Measurements from ENCODE around the gene TMEM182. TPM values are rescaled to one million over a fixed set of nuclear protein-coding genes. Genes with fewer than 3 reads are reported as not detected.

TMEM182 gene
- total RNA-seq, 1 donor from 2014 or later = 4.2 TPM

GRCh38 chr2:102755284-102755683 is 6.5 kb upstream of the TMEM182 start:
- no peaks in the 10 kb centered on the region for H4K20me1 ChIP-seq (ENCODE audit: low read depth)
- no peak overlapping the region for H3K9ac ChIP-seq
- TF ChIP-seq EZH2 (IDR thresholded peaks at IDR 0.05) (no peak), CTCF (IDR thresholded peaks at IDR 0.05) (no peak), EZH2phosphoT487 (IDR thresholded peaks at IDR 0.05) (no peak)
- Mint-ChIP-seq H3K9me3 (no peaks in the 10 kb centered on the region), H3K4me1 (no peaks in the 10 kb centered on the region), H3K27ac (no peak overlapping the region), H3K36me3 (peaks cover 3% of the 10 kb centered on the region), H3K4me3 (no peak overlapping the region), H3K27me3 (ENCODE audit: insufficient read depth, low read depth) (no peaks in the 10 kb centered on the region)
- no peak overlapping the region for H3K4me2 ChIP-seq
- no peaks in the 10 kb centered on the region for H3F3A ChIP-seq (ENCODE audit: low read depth)
- H3K27me3 ChIP-seq = no peaks in the 10 kb centered on the region
- H3K9me3 ChIP-seq (ENCODE audit: low read depth) = no peaks in the 10 kb centered on the region
- H3K79me2 ChIP-seq (ENCODE audit: low read depth) = no peaks in the 10 kb centered on the region
- H3K4me3 ChIP-seq = no peak overlapping the region
- no peak overlapping the region for H3K27ac ChIP-seq
- H3K4me1 ChIP-seq = no peaks in the 10 kb centered on the region
- H2AFZ ChIP-seq (replicated peaks) = no peak overlapping the region
- H3K36me3 ChIP-seq = no peaks in the 10 kb centered on the region
- DNase-seq (ENCODE audit: low spot score) = no peak

GRCh38 chr2:102758439-102758838 is 3.4 kb upstream of the TMEM182 start:
- no peaks in the 10 kb centered on the region for H4K20me1 ChIP-seq (ENCODE audit: low read depth)
- H3F3A ChIP-seq (ENCODE audit: low read depth) = no peaks in the 10 kb centered on the region
- no peaks in the 10 kb centered on the region for H3K4me1 Mint-ChIP-seq
- no peaks in the 10 kb centered on the region for H3K79me2 ChIP-seq (ENCODE audit: low read depth)
- no peaks in the 10 kb centered on the region for H3K27me3 ChIP-seq
- no peak overlapping the region for H3K4me3 Mint-ChIP-seq
- H3K4me1 ChIP-seq = no peaks in the 10 kb centered on the region
- H3K27ac Mint-ChIP-seq = no peak overlapping the region
- H3K36me3 ChIP-seq = no peaks in the 10 kb centered on the region
- H3K27me3 Mint-ChIP-seq (ENCODE audit: insufficient read depth, low read depth) = no peaks in the 10 kb centered on the region
- H3K4me2 ChIP-seq = no peak overlapping the region
- H3K9me3 Mint-ChIP-seq = no peaks in the 10 kb centered on the region
- no peak overlapping the region for H3K9ac ChIP-seq
- no peak overlapping the region for H3K4me3 ChIP-seq
- H3K36me3 Mint-ChIP-seq = peaks cover 3% of the 10 kb centered on the region
- TF ChIP-seq CTCF (IDR thresholded peaks at IDR 0.05) = no peak
- no peak for TF ChIP-seq EZH2 (IDR thresholded peaks at IDR 0.05)
- TF ChIP-seq EZH2phosphoT487 (IDR thresholded peaks at IDR 0.05) = no peak
- no peak overlapping the region for H2AFZ ChIP-seq (replicated peaks)
- no peak overlapping the region for H3K27ac ChIP-seq
- H3K9me3 ChIP-seq (ENCODE audit: low read depth) = no peaks in the 10 kb centered on the region
- DNase-seq (ENCODE audit: low spot score) = no peak

GRCh38 chr2:102764083-102764482 is 2.3 kb downstream of the TMEM182 start:
- no peak overlapping the region for H3K27ac ChIP-seq
- no peaks in the 10 kb centered on the region for H3F3A ChIP-seq (ENCODE audit: low read depth)
- no peak overlapping the region for H3K9ac ChIP-seq
- no peak overlapping the region for H3K4me3 Mint-ChIP-seq
- H2AFZ ChIP-seq (replicated peaks) = no peak overlapping the region
- no peaks in the 10 kb centered on the region for H3K9me3 Mint-ChIP-seq
- no peak overlapping the region for H3K4me3 ChIP-seq
- TF ChIP-seq EZH2phosphoT487 (IDR thresholded peaks at IDR 0.05) = no peak
- no peak for TF ChIP-seq CTCF (IDR thresholded peaks at IDR 0.05)
- TF ChIP-seq EZH2 (IDR thresholded peaks at IDR 0.05) = no peak
- no peaks in the 10 kb centered on the region for H3K79me2 ChIP-seq (ENCODE audit: low read depth)
- no peaks in the 10 kb centered on the region for H3K27me3 Mint-ChIP-seq (ENCODE audit: insufficient read depth, low read depth)
- H3K27me3 ChIP-seq = no peaks in the 10 kb centered on the region
- no peaks in the 10 kb centered on the region for H3K9me3 ChIP-seq (ENCODE audit: low read depth)
- no peaks in the 10 kb centered on the region for H3K4me1 ChIP-seq
- H3K27ac Mint-ChIP-seq = no peak overlapping the region
- H4K20me1 ChIP-seq (ENCODE audit: low read depth) = no peaks in the 10 kb centered on the region
- H3K36me3 Mint-ChIP-seq = no peaks in the 10 kb centered on the region
- no peak for DNase-seq (ENCODE audit: low spot score)
- H3K4me1 Mint-ChIP-seq = no peaks in the 10 kb centered on the region
- no peaks in the 10 kb centered on the region for H3K36me3 ChIP-seq
- no peak overlapping the region for H3K4me2 ChIP-seq

Measured in neural progenitor cell (in vitro differentiated cells).